Ammon's horn (tissue), 1 donor: ENCODE results near the gene PYGO2.
"Not testable (repeated sequence)": the region's sequence is repeated elsewhere in the genome, so short reads cannot be mapped to it uniquely, and the experiment has no call there.

ENCODE experiments used
- DNase-seq: peaks from one replicate; pipeline ENCODE4 v3.0.0-alpha.2; 2016; ENCODE audit warnings: low spot score

Gene PYGO2

GRCh38 chr1:154908129-154908528 lies 53.5 kb downstream of the PYGO2 start:
- not testable (repeated sequence) for DNase-seq
